Fibroblast of lung (primary cell): ENCODE data around the gene YAF2. TPM values are rescaled to one million over a fixed set of nuclear protein-coding genes. Genes with fewer than 3 reads are reported as not detected.

Experiments
- DNase-seq, 2 donors: peaks; one replicate each; pipeline versions ENCODE4 v3.0.0 to v3.0.0-alpha.2; 2010; ENCODE audit warnings: low read depth in 2 of 2
- H2AFZ ChIP-seq: 2 replicates; pipeline ENCODE4 v1.5.1; 2012; ENCODE audit warnings: low read length, control low read depth, inconsistent platforms
- H3K27ac ChIP-seq: 2 replicates; pipeline ENCODE4 v1.5.1; 2011; ENCODE audit warnings: low read length, control low read depth; ENCODE audit not compliant: insufficient read depth
- H3K27me3 ChIP-seq: 2 replicates; pipeline ENCODE4 v1.5.1; 2011; ENCODE audit warnings: mild to moderate bottlenecking, low read length; ENCODE audit not compliant: control insufficient read depth, insufficient read depth
- H3K36me3 ChIP-seq: 2 replicates; pipeline ENCODE4 v1.5.1; 2011; ENCODE audit warnings: low read length; ENCODE audit not compliant: control insufficient read depth, insufficient read depth
- H3K4me1 ChIP-seq: 2 replicates; pipeline ENCODE4 v1.5.1; 2011; ENCODE audit warnings: low read length; ENCODE audit not compliant: control insufficient read depth, insufficient read depth; ENCODE audit errors: extremely low read depth
- H3K4me2 ChIP-seq: 2 replicates; pipeline ENCODE4 v1.5.1; 2011; ENCODE audit warnings: low read length, control low read depth; ENCODE audit not compliant: insufficient read depth; ENCODE audit errors: extremely low read depth
- H3K4me3 ChIP-seq, 4 experiments: fragments of 200-600 bp in 1 of 4; sonication (generic) in 1 of 4; replicated peaks in 1 of 4; 2 replicates each; pipeline ENCODE4 v1.5.1; 2011 to 2016; ENCODE audit warnings: low read length in 4 of 4, low read depth in 3 of 4, mild to moderate bottlenecking in 3 of 4, control low read depth in 2 of 4, inconsistent platforms in 1 of 4, mixed read lengths in 1 of 4; ENCODE audit not compliant: insufficient read depth in 1 of 4; ENCODE audit errors: control extremely low read depth in 1 of 4
- H3K79me2 ChIP-seq: 2 replicates; pipeline ENCODE4 v1.5.1; 2012; ENCODE audit warnings: mild to moderate bottlenecking, low read length, inconsistent platforms; ENCODE audit not compliant: control insufficient read depth, insufficient read depth
- H3K9ac ChIP-seq: 2 replicates; pipeline ENCODE4 v1.5.1; 2011; ENCODE audit warnings: mild to moderate bottlenecking, low read length, control low read depth; ENCODE audit not compliant: insufficient read depth
- H3K9me3 ChIP-seq: 2 replicates; pipeline ENCODE4 v1.5.1; 2012; ENCODE audit warnings: low read depth, low read length; ENCODE audit not compliant: control insufficient read depth, insufficient read depth
- H4K20me1 ChIP-seq: 2 replicates; pipeline ENCODE4 v1.5.1; 2011; ENCODE audit warnings: low read length; ENCODE audit not compliant: control insufficient read depth, insufficient read depth; ENCODE audit errors: extremely low read depth
- EZH2 ChIP-seq: IDR thresholded peaks from 2 replicates; pipeline ENCODE4 v1.5.1; 2012; ENCODE audit warnings: low read length, control low read depth, mild to moderate bottlenecking; ENCODE audit errors: missing control alignments
- polyA plus RNA-seq, 2 donors: library from polyadenylated mRNA; depleted of rRNA in 1 of 2; stranded (reverse) in 1 of 2; unstranded in 1 of 2; fragments of >200 nt; gene quantifications; 2 replicates each; pipeline ENCODE4 v1.2.1, GENCODE V29; 2011 to 2012; ENCODE audit warnings: missing spikeins in 1 of 2
- total RNA-seq: library from RNA; depleted of rRNA; stranded (reverse); fragments of >200 nt; gene quantifications from 2 replicates; pipeline ENCODE4 v1.2.1, GENCODE V29; 2014
- TF ChIP-seq, protein P1 (sequence below), 2 donors: IDR thresholded peaks in 1 of 2; conservative IDR thresholded peaks in 1 of 2; 1 replicate in 1 of 2; 2 replicates in 1 of 2; pipeline ENCODE4 v1.5.1; 2011 to 2012; ENCODE audit warnings: low read length in 2 of 2, control low read depth in 1 of 2, inconsistent platforms in 1 of 2, low read depth in 1 of 2, mild to moderate bottlenecking in 1 of 2

The YAF2 gene
- total and polyA plus RNA-seq, 2 donors (not counting 1 experiment from before 2014, with no cell fraction given) = 18.0 to 25.2 TPM

DNA sequence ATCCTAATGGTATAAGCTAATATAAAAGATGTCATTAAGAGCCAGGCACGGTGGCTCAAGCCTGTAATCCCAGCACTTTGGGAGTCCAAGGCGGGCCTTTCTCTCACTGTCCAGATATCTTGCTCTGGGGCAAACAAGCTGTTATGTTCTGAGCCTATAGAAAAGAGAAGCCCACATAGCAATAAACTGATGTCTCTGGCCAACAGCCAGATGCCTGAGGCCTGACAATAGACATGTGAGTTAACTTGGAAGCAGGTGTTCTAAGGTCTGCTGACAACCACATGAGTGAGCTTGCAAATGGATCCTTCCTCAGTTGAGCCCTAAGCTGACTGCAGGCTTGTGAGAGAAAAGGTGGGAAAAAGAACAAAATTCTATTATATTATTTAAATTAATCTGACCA, 25.0 kb downstream of the YAF2 start:
- TF ChIP-seq EZH2 = no peak
- TF ChIP-seq, protein P1, sequence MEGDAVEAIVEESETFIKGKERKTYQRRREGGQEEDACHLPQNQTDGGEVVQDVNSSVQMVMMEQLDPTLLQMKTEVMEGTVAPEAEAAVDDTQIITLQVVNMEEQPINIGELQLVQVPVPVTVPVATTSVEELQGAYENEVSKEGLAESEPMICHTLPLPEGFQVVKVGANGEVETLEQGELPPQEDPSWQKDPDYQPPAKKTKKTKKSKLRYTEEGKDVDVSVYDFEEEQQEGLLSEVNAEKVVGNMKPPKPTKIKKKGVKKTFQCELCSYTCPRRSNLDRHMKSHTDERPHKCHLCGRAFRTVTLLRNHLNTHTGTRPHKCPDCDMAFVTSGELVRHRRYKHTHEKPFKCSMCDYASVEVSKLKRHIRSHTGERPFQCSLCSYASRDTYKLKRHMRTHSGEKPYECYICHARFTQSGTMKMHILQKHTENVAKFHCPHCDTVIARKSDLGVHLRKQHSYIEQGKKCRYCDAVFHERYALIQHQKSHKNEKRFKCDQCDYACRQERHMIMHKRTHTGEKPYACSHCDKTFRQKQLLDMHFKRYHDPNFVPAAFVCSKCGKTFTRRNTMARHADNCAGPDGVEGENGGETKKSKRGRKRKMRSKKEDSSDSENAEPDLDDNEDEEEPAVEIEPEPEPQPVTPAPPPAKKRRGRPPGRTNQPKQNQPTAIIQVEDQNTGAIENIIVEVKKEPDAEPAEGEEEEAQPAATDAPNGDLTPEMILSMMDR (conservative IDR thresholded peaks at IDR 0.05 in 1 of 2, IDR thresholded peaks at IDR 0.05 in 1 of 2; ENCODE audit: low read depth in 1 of 2, low read length in 2 of 2) = no peak
- Histone ChIP-seq H3K36me3 (no peaks in the 10 kb centered on the region), H3K9me3 (no peaks in the 10 kb centered on the region), H3K27ac (no peak overlapping the region), H3K4me2 (no peak overlapping the region), H3K27me3 (no peaks in the 10 kb centered on the region), H3K4me3 (no peak overlapping the region), H4K20me1 (no peaks in the 10 kb centered on the region), H3K79me2 (peaks cover 4% of the 10 kb centered on the region), H2AFZ (no peak overlapping the region), H3K9ac (no peak overlapping the region), H3K4me1 (peaks cover 4% of the 10 kb centered on the region)
- peak in 1 of 2 donors; percentile 51 for DNase-seq

DNA sequence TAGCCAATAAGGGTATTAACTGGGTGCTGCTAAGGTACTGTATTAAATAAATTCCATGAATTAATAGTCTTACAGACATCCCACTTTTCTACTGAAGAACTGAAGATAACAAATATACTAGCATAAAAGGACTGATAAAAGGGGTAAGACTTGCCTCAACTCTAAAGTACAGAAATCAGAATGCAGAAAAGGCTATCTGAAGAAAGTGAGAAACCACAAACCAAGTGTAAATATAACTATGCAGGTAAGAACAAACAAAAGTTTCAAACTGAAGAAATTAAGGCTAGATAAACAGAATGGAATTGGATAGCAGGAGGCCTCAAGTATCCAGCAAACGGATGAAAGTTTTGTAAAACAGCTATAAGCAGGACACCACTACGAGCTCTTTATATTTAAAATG, 29.5 kb downstream of the YAF2 start:
- no peak overlapping the region for H3K4me2 ChIP-seq
- no peaks in the 10 kb centered on the region for H3K4me1 ChIP-seq
- no peak overlapping the region for H3K4me3 ChIP-seq
- no peak for DNase-seq
- TF ChIP-seq, protein P1 (conservative IDR thresholded peaks at IDR 0.05 in 1 of 2, IDR thresholded peaks at IDR 0.05 in 1 of 2; ENCODE audit: low read depth in 1 of 2, low read length in 2 of 2) = no peak
- H2AFZ ChIP-seq = no peak overlapping the region
- H3K9me3 ChIP-seq = no peaks in the 10 kb centered on the region
- no peaks in the 10 kb centered on the region for H3K79me2 ChIP-seq
- H3K36me3 ChIP-seq = no peaks in the 10 kb centered on the region
- H3K27me3 ChIP-seq = no peaks in the 10 kb centered on the region
- no peaks in the 10 kb centered on the region for H4K20me1 ChIP-seq
- H3K9ac ChIP-seq = no peak overlapping the region
- H3K27ac ChIP-seq = no peak overlapping the region

DNA sequence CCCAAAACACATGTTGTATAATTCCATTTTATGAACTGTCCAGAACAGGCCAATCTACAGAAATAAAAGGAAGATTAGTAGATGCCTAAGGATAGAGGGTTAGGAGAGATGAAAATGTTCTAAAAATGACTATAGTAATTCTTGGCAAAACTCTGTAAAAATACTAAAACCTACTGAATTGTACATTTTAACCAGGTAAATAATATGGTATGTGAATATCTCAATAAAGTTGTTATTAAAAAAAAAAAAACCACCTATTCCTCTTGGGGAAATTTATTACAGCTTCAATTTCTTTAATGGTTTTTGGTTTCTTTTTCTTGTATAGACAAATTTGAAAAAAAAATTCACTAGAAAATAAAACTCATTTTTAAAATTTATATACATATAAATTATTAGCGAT, 33.2 kb downstream of the YAF2 start:
- Histone ChIP-seq H3K79me2 (no peaks in the 10 kb centered on the region), H3K27me3 (no peaks in the 10 kb centered on the region), H3K4me3 (no peak overlapping the region), H3K9me3 (no peaks in the 10 kb centered on the region), H3K4me1 (no peaks in the 10 kb centered on the region), H3K9ac (no peak overlapping the region), H3K4me2 (no peak overlapping the region), H4K20me1 (no peaks in the 10 kb centered on the region), H3K36me3 (no peaks in the 10 kb centered on the region), H3K27ac (no peak overlapping the region), H2AFZ (no peak overlapping the region)
- no peak for DNase-seq
- TF ChIP-seq EZH2 = no peak
- TF ChIP-seq, protein P1 (conservative IDR thresholded peaks at IDR 0.05 in 1 of 2, IDR thresholded peaks at IDR 0.05 in 1 of 2; ENCODE audit: low read depth in 1 of 2, low read length in 2 of 2) = no peak
